ENCODE data around the gene C15orf62.

DNA sequence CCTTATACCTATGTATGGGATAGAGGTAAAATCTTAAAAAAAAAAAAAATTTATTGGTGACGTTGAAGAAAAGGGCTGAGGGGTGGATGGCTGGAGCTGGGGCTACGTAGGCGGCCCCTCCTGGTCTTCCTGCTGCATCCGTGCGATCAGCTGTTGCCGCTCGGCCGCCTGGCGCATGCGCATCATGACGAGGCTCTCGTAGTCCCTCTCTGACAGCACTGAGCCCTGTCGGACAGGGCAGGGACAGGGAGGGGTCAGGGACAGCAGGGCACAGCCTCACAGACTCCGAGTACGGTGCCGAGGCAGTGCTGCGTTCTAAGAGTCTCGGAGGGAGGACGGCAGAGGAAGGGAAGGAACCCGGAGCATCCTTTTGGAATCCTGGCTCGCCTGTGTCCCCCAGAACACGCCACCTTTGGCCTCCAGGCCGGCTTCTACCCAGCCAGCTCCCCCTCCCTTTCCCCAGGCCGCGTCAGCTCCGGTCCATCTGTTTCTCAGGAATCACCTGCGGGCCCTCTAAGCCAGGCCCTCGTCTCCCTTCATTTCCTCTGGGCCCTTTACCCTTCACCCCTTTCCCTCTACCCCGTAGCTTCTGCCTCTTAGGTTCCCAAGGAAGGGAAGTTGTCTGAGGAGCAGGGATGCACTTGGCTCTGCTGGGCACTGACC lies 1.8 kb upstream of the C15orf62 start:
- no peak for TF ChIP-seq EZH2 (IDR thresholded peaks at IDR 0.05; ENCODE audit: insufficient read depth, poor library complexity, severe bottlenecking)
- no peak for TF ChIP-seq EZH2phosphoT487 (IDR thresholded peaks at IDR 0.05; ENCODE audit: insufficient read depth, low read depth)
